GM21526 (cell line): ENCODE data around the gene ERICH2.

Experiments used
- ATAC-seq: cut with Tn5 transposase; IDR thresholded peaks from one replicate; pipeline ENCODE4 v1.9.1; 2021; ENCODE audit warnings: moderate library complexity; ENCODE audit not compliant: unreplicated experiment, low FRiP score

ERICH2 gene

DNA sequence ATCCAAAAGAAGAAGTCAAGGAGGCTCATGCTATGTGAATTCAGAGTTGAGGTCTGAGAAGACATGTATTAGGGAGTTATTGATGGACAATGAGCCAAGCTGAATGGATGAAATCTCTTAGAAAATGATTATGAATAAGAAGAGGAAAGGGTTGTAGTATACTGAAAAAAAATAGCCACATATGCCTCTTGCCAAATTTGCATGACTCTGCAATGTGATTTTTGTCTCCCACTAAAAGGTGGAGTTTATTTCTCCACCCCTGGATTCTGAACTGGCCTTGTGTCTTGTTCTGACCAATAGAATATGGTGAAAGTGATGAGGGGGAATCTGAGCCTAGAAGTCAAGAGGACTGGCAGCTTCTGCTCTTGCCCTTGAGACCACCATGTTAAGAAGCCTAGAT is 8.6 kb upstream of the ERICH2 start:
- no peak for ATAC-seq

DNA sequence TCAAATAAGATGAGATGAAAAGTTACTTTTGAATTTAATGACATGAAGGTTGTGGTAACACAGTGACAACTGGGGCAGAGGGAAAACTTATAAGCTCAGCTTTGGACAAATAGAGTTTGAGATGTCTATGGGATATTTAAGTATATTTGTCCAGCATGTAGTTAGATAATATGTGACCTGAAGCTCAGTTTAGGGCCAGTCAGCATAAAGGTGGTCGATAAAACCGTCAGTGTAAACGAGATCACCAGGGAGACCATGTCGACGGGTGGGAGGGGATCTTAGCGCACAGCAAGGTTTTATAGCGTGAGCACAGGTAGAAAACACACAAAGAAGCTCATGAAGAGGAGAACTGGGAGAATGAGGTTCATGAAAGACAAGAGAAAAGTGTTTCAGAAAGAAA is 7.4 kb upstream of the ERICH2 start:
- no peak for ATAC-seq

GRCh38 chr2:170763232-170763631 is 6.9 kb upstream of the ERICH2 start:
- ATAC-seq = no peak

DNA sequence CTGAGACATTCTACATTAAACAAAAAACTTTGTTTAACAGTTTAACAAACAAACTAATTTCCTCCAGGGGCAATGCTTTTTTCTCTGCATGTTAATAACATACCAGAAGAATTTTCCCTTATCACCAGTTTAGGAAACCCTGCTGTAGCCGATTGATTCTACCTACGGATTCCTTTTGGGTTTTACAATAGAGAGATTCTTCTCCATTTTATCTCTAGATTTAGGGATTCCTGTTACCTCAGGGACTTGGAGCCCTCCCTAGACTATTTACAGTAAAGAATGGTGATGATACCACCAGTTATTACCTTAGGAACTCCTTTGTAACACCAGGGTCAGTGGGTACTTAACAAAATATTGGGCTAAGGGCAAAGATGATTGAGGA is 5.3 kb upstream of the ERICH2 start:
- ATAC-seq = no peak

- ATAC-seq = no peak
These were observed 3.5 kb upstream of the ERICH2 start for GRCh38 chr2:170766693-170767092.

- ATAC-seq = peak; percentile 90
These were observed 635 bp downstream of the ERICH2 start for GRCh38 chr2:170770606-170771420.

DNA sequence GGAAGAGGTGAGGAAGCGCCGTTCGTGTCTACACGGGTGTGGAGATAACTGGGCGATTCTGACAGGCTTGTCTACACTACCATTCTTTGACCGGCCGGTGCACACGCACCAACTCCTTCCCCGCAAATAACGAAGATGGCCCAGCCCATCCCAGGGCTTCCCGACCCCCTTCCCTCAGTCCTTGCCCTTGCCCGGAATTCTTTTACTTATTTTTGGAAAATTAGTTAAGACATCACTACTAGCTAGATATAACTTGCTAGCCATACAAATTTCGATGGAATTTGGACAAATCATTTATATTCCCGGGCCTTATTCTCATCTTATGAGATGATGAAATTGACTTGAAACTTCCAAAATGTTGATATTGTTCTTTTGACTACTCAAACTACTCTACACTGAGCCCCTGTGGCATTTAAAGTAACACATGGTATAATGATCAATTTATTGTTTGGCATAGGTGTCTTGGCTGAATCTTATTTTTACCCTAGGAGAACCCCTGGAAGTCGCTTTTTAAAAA is 1.3 kb downstream of the ERICH2 start:
- no peak for ATAC-seq

- no peak for ATAC-seq
These were observed 2.1 kb downstream of the ERICH2 start for GRCh38 chr2:170772295-170772694.

DNA sequence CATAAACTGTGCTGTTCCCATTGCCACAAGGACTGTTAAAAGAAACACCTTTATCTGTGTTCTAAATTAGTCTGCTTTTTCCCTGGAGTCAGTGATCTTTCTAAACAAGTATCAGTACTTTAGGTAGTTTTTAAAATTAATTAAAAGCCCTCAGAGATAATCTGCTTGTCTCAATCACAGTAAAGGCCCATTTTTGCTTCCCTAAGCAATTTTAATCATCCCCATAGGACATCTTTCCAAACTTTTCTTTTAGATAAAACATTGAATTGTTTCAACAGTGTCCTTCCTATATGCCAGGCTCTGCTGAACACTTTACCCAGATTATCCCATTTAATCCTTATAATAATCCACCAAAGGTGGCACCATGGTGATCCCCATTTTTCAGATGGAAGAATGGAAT is 3.9 kb downstream of the ERICH2 start:
- ATAC-seq = no peak

DNA sequence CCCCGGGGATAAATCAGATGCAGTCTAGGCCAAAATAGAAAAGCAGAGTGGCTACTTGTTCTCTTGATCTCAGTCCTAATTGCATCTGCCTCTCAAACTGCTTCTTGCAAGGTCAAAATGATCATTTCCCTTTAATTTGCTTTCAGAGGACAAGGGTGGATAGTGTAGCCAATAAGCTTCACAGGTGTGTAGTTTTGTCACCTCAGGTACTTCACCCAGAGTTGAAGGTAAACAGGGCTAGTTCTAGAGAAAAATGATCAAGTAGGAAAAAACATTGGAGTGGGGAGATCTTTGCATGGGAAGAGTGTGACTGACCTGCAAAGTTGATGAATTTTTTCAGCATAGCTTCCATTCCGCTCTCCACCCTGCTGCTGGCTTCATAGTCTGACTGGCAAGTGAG is 8.7 kb downstream of the ERICH2 start:
- no peak for ATAC-seq

DNA sequence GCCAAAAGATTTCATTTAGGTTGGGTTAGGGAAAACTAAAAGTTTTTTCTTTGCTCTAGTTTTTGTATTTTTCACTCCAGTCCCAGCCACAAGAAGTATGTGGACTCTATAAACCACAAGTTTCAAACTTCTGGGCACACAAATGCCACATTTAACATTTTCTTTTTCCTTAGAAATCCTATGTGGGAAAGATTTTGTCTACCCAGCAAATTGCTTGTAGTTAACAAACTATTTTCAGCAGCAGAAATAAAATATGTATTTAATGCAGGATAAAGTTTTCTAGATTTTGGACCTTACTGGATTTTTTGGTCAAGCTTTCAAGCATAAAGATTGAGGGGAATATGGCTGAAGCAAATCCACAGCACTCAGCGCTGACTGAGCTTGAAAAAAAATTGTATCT is 9.1 kb downstream of the ERICH2 start:
- no peak for ATAC-seq

GRCh38 chr2:170782673-170783072 is 12.5 kb downstream of the ERICH2 start:
- ATAC-seq = no peak

DNA sequence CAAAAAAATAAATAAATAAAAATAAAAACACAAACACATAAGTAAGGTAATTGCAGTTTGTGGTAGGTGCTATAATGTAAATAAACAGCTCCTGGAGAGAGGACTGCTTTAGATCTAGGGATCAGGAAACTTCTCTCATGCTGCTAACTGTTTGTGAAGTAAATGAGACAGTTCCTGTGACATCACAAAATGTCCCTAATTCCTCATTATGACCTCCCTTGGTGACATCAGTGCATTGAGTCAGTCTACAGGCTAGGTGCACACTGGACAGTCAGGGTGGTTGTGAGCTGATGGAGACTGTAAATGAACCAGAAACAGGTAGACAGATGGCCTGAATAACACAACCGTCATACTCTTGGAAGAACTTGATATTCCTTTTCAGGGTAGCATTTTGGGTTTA is 13.4 kb downstream of the ERICH2 start:
- no peak for ATAC-seq

DNA sequence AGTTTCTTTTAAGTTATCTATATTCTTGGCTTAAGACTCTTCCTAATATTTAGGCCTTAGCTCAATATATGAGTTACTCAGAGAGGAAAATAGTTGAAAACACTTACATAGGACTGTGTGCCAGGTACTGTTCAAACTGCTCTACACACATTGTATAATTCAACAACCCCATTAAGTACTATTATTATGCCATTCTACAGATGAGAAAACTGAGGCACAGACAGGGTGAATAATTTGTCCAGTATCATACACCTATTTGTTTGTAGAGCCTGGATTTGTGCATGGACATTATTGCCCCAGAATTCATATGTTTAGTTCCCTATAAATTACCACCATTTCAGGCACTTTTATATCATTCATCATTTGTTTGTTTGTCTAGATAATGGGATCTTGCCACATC is 28.8 kb downstream of the ERICH2 start:
- no peak for ATAC-seq

GRCh38 chr2:170806548-170806947 is 36.4 kb downstream of the ERICH2 start:
- ATAC-seq = no peak

DNA sequence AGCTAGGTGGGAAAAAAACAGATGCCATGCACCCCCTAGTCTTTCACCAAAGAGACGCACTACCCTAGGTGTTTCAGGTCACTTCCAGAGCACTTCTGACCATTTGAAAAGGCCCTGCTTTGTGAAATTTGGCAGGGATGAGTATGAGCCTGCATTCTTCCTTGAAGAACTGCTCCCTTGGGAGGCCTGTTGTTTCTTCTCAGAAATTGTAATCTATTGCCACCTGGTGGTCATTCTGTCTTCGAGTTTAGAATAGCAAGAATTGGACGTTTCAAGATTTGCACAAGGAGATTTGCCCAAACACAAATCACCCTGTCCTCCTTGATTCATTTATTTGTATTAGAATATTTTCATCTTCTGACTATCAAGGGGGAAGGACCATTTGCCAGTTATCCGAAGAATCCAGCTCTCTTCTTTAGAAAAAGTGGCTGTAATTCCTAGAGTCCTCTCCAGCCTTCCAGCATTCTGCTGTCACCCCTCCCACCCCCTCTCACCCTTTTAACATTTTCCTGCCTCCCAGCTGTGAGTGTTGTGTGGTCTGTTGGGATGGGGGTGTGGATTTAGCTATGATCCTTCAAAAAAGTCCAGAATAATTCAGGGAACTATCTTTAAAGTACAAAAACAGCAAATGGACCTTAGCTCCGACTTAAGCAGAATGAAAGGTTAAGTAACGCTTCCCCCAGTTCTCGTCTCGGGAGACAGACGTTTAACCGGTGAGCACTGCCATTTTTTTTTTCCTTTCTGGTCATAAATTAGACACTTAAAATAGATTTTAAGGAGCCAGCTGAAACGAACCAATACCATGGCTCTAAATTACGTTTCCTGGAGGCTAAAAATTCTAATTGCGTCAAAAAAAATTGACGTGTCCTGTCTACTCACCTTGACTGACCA is 42.8 kb downstream of the ERICH2 start:
- no peak for ATAC-seq

DNA sequence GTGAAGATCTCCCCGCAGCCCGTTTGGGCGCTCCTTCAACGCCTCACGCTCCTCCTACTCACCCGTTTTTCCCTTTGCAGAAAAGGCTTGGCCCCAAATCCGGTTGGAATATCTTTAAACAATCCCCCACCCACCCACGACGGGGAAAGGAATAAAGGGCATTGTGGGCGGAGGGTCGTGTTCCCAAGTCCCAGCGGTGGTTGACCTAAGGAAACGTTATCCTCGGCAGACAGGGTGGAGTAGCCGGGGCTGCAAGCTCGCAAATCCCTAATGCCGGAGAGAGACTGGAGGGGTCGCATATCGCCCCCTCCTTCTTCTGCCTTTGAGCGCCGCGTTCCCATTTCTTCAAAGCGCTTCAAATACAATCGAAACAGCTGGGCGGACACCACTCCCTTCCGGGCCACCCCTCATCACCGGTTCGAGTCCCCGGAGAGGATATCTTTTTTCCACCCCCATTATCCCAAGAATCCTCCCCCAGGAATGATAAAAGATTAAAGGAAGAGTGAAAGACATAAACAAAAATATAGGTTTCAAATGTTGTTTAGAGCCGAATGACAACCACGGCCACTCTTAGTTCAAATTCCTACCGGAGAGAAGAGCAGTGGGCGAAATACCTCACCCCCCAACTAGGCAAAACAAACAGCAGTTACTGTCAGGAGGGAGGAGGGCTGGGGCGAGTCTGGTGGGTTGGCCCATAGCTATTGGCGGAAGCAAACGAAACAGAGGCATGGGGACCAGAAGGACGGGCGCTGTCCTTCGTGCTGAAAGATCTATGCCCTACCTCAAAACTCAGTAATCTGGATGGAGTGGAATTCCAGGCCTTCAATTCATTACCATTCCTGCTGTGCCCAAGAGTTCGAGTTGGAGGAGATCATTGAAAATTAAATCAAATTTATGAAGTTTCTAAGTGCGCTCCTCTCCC is 43.7 kb downstream of the ERICH2 start:
- ATAC-seq = no peak

DNA sequence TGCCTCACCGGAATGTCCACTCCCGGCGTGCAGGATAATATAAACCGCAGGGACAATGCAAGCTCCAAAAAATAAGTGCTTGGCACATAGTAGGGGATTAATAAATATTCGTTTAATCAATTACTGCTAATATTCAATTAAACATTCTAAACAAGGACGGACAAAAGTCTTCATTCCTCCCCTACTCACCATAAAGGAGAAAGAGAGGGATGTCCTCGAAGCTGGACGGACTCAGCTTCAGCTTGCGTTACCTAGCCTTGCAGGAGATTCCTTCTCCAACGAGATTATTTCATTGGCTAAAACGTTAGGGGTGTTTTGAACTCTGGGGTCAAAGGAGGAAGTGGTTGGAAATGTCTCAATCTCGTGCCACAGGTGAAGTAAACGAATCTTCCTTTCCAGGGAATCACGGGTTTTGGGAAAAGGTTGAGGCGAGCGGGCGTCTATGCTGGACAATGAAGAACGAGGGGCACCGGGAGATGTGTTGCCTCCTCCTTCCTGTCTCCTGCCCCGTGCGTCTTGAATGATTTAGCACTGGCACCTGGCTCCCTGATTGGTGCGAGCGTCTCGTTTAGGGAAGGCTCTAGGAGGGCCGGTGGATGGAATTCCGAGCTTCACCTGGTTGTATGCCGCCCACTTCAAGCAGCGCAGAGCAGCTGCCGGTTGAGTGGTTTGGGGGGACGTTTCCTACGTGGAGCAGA is 44.5 kb downstream of the ERICH2 start:
- no peak for ATAC-seq

GRCh38 chr2:170815311-170815710 is 45.1 kb downstream of the ERICH2 start:
- ATAC-seq = no peak
